ENCODE results near the gene CCDC50. TPM values are rescaled to one million over a fixed set of nuclear protein-coding genes. Genes with fewer than 3 reads are reported as not detected.

The CCDC50 gene
- total and polyA plus RNA-seq, 2 donors (not counting 3 experiments of a cell fraction or from before 2014, with no cell fraction given): 44.4 to 137 TPM

GRCh38 chr3:191426311-191426710 lies 97.1 kb downstream of the CCDC50 start:
- Histone ChIP-seq H3K9ac (replicated peaks; ENCODE audit: extremely low read depth, insufficient read depth, low read length) (no peak overlapping the region), H3K4me2 (ENCODE audit: insufficient read depth, low read length) (no peak overlapping the region), H3K27me3 (ENCODE audit: control insufficient read depth in 2 of 2, insufficient read depth in 2 of 2, low read length in 2 of 2) (peaks cover 2 to 3% of the 10 kb centered on the region in 2 experiments), H3K27ac (ENCODE audit: insufficient read depth, low read depth, low read length) (no peak overlapping the region), H4K20me1 (replicated peaks; ENCODE audit: control insufficient read depth, extremely low read depth, insufficient read depth, low read length) (no peaks in the 10 kb centered on the region), H2AFZ (ENCODE audit: low read depth, low read length) (no peak overlapping the region), H3K79me2 (ENCODE audit: control insufficient read depth, insufficient read depth, low read length) (no peaks in the 10 kb centered on the region), H3K4me3 (replicated peaks in 1 of 3; ENCODE audit: insufficient read depth in 1 of 3, low read depth in 1 of 3, low read length in 3 of 3) (no peak overlapping the region), H3K4me1 (ENCODE audit: control insufficient read depth, extremely low read depth, insufficient read depth, low read length) (no peaks in the 10 kb centered on the region), H3K9me1 (replicated peaks; ENCODE audit: control insufficient read depth, extremely low read depth, insufficient read depth, low read length) (no peaks in the 10 kb centered on the region), H3K9me3 (replicated peaks; ENCODE audit: control insufficient read depth, insufficient read depth, low read length) (no peaks in the 10 kb centered on the region), H3K36me3 (ENCODE audit: control insufficient read depth in 2 of 2, extremely low read depth in 1 of 2, insufficient read depth in 2 of 2, low read length in 2 of 2) (no peaks in the 10 kb centered on the region)
- TF ChIP-seq GATA2 (IDR thresholded peaks at IDR 0.05; ENCODE audit: insufficient read depth, insufficient read length, low read depth, low read length) (no peak), CTCF (IDR thresholded peaks at IDR 0.05; ENCODE audit: extremely low read depth in 1 of 2, insufficient read depth in 1 of 2, low read depth in 1 of 2, low read length in 2 of 2) (no peak), MAX (IDR thresholded peaks at IDR 0.05; ENCODE audit: insufficient read depth, insufficient read length) (no peak), POLR2A (IDR thresholded peaks at IDR 0.05; ENCODE audit: low read depth, low read length) (no peak), MYC (IDR thresholded peaks at IDR 0.05; ENCODE audit: low read depth, low read length) (no peak), POLR2AphosphoS5 (IDR thresholded peaks at IDR 0.05; ENCODE audit: insufficient read depth, low read depth, low read length) (no peak), FOS (IDR thresholded peaks at IDR 0.05; ENCODE audit: borderline replicate concordance, insufficient read depth, low read length) (no peak), JUN (IDR thresholded peaks at IDR 0.05; ENCODE audit: borderline replicate concordance, insufficient read depth, insufficient read length, low read depth) (no peak), EZH2 (IDR thresholded peaks at IDR 0.05; ENCODE audit: borderline replicate concordance, low read depth, low read length, severe bottlenecking) (no peak)
- dilution Hi-C loops (cut with MboI; ENCODE audit: extremely low pct_ligation_motif_present, low sequenced_read_pairs) (no loop called here), intact Hi-C loops (cut with micrococcal nuclease) (loop anchor here (10.0 kb wide), 1 partner anchor 362 kb away; no protein-coding TSS in a partner anchor)
- CTCF ChIA-PET: no interaction called here
- no peak for FAIRE-seq
- POLR2A ChIA-PET: no interaction called here
- no peak for DNase-seq (ENCODE audit: low read depth, low spot score)
- BruUV-seq (replicated peaks): no TSS peak

Measured in endothelial cell of umbilical vein (primary cell).